Measurements from ENCODE around the gene SYNDIG1.

SYNDIG1 gene

DNA sequence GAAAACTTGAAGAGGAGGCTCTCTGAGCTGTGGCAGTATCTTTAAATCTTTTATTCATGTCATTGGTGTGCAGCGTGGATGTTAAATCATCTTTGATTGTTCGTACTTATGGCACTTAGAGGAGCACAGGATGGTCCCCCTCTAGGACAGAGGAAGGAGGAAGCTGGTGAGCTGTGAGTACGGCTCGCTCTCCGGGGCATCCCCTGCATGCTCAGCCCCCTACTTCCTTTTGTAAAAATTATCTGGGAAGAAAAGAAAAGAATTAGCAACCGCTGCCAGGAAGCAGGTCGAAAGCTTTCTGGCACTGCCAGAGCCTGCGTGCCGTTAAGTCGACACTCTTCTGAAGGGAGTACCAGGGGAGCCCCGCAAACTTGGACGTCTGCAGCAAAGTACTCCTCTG lies 158.5 kb downstream of the SYNDIG1 start:
- DNase-seq (ENCODE audit: extremely low read depth in 1 of 2, low read depth in 1 of 2), result no peak

GRCh38 chr20:24628985-24629384 lies 159.6 kb downstream of the SYNDIG1 start:
- DNase-seq (ENCODE audit: extremely low read depth in 1 of 2, low read depth in 1 of 2), result no peak

DNA sequence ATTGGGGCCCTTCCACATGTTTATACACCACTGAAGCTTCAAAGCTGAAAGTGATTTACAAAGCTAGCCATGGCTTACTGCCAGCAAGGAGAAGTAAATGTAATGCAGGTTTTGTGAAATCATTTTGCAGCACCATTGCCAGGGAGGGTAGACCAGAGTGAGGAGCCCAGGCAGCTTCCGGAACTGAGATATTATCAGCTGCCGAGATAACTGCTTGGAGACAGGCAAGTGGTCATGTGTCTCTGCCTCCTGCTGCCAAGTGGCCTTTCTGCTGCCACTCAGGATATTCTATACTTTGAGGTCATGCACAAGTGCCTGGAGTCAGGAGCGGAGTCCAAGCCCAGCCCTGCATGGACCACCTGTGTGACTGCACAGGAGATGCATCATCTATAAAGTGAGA lies 160.2 kb downstream of the SYNDIG1 start:
- DNase-seq (ENCODE audit: extremely low read depth in 1 of 2, low read depth in 1 of 2), result no peak

- DNase-seq (ENCODE audit: extremely low read depth in 1 of 2, low read depth in 1 of 2), result no peak
These were observed 161.2 kb downstream of the SYNDIG1 start for GRCh38 chr20:24630486-24631172.

DNA sequence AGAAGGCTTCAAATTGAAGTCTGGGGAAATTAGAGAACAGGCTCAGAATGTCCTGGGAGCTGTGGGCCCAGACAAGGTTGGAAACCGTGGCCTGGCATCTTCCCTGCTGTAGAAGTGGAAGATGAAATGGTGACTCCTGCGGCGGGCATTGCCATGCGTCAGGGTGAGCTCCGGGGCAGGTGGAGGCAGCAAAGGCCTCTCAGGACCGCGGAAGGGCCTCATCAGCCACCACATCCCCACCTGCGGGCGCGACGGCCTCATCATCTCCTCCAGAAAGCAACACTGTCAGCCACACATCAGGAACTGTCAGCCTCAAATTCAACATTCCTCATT lies 161.7 kb downstream of the SYNDIG1 start:
- DNase-seq (ENCODE audit: extremely low read depth in 1 of 2, low read depth in 1 of 2), result no peak

- DNase-seq (ENCODE audit: extremely low read depth in 1 of 2, low read depth in 1 of 2), result no peak
These were observed 163.2 kb downstream of the SYNDIG1 start for GRCh38 chr20:24632581-24632980.

DNA sequence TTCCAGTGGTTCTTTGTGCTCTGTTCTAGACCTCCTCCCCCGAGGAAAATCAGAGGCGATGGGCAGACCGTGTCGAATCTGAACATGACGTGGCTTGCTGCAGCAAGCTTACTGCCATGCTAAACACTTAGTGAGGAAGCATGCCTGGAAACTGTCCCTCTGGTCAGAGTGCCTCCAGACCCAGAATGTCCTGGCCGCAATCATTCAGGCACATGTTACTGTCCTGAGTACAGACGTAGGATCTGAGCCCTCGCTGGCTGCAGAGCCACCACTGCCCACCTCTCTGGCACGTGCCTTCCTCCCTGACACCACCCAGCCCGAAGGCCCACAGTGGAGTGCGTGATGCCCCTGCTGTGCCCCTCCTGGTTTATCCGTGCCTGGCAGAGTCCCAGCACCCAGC lies 163.6 kb downstream of the SYNDIG1 start:
- no peak for DNase-seq (ENCODE audit: extremely low read depth in 1 of 2, low read depth in 1 of 2)

DNA sequence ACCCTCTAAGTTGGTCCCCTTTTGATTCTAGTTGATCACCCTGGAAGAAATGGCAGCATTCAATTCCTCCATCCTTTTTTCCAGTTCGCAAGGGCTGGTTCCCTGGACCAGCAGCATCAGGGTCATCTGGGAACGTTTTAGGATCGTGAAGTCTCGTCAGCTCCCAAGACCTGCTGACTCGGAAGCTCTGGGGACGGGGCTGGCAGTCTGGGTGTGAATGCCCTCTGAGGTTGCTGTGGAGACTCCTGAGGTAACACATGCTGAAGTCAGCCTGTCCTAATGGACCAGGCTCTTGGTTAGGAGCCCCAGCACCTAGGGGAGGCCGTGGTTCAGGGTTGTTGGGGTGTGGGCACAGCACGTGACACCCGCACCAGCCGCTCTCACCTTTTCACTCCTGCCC lies 164.1 kb downstream of the SYNDIG1 start:
- no peak for DNase-seq (ENCODE audit: extremely low read depth in 1 of 2, low read depth in 1 of 2)

DNA sequence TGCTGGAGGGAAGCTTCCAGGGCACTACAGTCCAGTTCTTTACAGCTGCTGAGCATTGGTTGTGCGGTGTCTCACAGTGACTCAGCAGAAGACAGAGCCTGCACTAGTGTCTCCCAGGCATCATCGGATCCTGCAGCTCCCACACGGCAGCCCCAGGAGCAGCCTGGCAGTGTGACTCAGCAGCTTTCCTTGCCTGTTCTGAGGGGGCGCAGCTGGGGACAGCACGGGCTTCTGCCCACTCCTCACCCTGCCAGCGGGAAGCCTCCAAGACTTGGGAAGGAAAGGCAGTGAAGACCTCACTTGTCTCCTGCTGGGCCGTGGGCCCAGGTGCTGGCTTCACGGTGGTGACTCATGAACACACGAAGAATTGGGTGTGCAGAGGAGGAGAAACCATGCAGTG lies 165.4 kb downstream of the SYNDIG1 start:
- no peak for DNase-seq (ENCODE audit: extremely low read depth in 1 of 2, low read depth in 1 of 2)

- DNase-seq (ENCODE audit: extremely low read depth in 1 of 2, low read depth in 1 of 2), result no peak
These were observed 167.2 kb downstream of the SYNDIG1 start for GRCh38 chr20:24636626-24637025.

GRCh38 chr20:24637087-24637486 lies 167.7 kb downstream of the SYNDIG1 start:
- DNase-seq (ENCODE audit: extremely low read depth in 1 of 2, low read depth in 1 of 2), result no peak

DNA sequence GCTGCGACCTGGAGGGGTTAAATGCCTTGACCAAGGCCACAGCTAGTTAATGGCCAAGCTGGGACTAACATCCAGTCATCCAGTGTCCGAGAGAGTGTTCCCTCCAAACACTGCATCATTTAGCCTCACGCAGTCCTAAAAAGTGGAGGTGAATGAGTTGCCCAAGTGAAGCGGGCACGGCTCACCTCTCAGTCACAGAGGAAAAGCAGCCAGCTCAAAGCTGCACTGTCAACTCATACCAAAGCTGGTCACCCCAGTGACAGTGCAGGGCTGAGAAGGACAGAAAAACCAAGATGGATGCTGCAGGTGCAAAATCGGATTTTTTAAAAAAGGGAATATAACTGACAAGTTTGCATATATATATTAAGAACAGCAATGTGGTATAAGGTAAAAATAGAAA lies 168.5 kb downstream of the SYNDIG1 start:
- no peak for DNase-seq (ENCODE audit: extremely low read depth in 1 of 2, low read depth in 1 of 2)

DNA sequence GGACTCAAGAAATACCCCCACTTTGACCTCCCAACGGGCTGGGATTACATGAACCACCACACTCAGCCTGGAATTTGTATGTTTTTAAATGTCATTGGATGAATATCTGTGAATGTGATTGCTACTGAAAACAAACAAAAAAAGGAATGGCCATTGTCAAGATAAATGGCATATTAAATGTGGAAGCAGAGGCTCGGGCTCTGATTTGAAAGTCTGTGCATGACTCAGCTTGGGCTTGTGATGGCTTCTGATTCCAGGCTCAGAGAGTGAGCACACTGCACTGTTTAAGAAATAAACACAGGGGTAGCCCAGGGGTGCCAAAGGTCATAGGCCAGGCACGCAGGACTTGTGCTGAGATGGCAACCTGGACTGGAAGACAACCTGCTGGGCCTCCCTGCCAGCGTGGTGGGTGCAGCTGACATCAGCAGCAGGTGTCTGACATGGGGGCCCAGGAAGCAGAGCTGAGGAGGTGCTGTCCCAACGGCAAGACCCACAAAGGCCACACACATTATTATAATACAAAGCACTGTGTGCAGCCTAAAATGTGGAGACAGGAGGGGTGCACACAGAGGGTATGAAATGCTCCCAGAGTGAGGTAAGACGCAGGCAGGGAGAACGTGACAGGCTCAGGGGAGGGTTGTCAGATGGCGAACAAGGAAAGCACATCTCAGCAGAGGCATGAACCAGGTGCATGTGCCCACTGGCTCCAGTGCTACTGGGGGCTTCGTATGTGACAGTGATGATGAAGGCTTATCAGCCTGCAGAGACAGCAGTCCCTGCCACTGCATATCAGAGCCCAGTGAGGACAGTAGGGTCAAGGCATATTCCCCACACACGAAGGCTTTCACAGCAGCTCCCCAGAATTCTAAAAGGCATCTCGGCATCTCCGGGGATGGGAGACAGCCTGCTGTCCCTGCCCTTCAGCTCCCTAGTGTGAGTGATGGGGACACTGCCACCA lies 169.4 kb downstream of the SYNDIG1 start:
- no peak for DNase-seq (ENCODE audit: extremely low read depth in 1 of 2, low read depth in 1 of 2)

GRCh38 chr20:24640276-24640675 lies 170.8 kb downstream of the SYNDIG1 start:
- no peak for DNase-seq (ENCODE audit: extremely low read depth in 1 of 2, low read depth in 1 of 2)

DNA sequence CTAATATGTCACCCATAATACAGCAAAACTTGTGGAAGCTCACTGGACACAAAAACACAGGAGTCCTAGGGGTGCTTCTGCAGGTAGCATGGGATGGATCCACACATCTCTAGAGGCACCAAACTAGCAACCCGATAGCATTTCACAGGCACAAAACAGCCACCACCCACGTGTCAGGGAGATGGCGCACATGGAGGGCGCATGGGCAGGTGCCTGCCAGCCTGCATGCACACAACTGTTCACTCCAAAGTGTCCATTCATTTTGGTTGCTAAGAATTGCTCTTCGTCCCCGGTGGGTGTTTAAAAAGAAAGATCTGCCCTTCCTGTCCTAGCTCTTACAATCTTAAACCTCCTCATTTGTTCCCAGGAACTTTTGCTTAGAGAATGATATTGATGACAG lies 171.3 kb downstream of the SYNDIG1 start:
- no peak for DNase-seq (ENCODE audit: extremely low read depth in 1 of 2, low read depth in 1 of 2)

GRCh38 chr20:24643731-24644626 lies 174.6 kb downstream of the SYNDIG1 start:
- no peak for DNase-seq (ENCODE audit: extremely low read depth in 1 of 2, low read depth in 1 of 2)

DNA sequence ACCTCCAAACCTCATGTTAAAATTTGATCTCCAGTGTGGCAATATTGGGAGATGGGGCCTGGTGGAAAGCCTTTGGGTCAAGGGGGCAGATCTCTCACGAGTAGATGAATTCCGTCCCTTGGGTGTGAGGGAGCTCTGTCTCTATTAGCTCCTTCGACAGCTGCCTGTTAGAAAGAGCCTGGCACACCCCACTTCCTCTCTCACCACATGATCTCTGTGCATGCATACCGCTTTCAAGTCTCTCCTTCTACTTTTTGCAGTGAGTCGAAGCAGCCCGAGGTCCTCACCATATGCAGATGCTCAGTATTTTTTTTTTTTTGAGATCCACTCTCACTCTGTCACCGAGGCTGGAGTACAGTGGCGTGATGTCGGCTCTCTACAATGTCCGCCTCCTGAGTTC lies 176.9 kb downstream of the SYNDIG1 start:
- DNase-seq (ENCODE audit: extremely low read depth in 1 of 2, low read depth in 1 of 2), result no peak

GRCh38 chr20:24647713-24648112 lies 178.3 kb downstream of the SYNDIG1 start:
- no peak for DNase-seq (ENCODE audit: extremely low read depth in 1 of 2, low read depth in 1 of 2)

DNA sequence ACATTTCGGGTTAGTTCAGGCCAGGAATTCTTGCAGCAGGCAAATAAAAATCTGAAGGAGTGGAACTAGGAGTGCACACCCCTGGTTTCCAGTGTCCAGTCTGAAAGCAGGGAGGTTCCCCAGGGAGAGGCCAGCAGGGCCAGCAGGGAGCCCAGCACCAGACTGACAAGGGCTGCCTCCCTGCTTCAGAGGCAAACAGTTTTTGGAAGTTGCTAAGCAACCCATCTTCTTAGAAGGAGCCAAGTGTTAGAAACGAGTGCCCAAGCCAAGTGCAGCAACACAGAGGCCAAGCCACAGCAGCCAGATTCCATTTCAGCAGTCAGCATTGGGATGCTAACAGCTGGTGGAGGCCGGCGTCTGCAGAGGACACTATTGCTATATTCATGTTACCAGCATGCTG lies 179.1 kb downstream of the SYNDIG1 start:
- no peak for DNase-seq (ENCODE audit: extremely low read depth in 1 of 2, low read depth in 1 of 2)

DNA sequence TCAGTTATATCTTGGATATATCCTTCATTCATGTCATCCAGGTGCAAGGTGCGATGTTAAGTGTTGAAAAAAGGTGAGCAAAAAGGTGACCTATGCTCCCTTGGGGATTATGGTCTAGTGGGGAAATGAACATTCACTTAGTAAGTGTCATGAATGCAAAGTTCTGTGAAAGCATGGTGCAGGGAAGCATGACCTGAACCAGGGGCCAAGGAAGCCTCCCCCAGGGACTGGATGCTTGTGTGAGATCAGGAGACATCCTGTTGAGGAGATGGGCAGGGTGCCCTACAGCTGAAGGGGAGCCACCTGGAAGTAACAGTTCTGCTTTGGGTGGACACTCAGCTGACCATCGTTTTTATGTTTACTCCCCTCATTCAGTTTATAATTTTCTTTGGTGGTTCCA lies 179.5 kb downstream of the SYNDIG1 start:
- DNase-seq (ENCODE audit: extremely low read depth in 1 of 2, low read depth in 1 of 2), result no peak

- DNase-seq (ENCODE audit: extremely low read depth in 1 of 2, low read depth in 1 of 2), result no peak
These were observed 180.5 kb downstream of the SYNDIG1 start for GRCh38 chr20:24649787-24650490.
